Measurements from ENCODE around the gene KCNMA1.

KCNMA1 gene

GRCh38 chr10:77548671-77549070 lies 88.9 kb downstream of the KCNMA1 start:
- Histone ChIP-seq H3K9me3 (replicated peaks; ENCODE audit: low read length) (no peaks in the 10 kb centered on the region), H3K4me2 (ENCODE audit: low read length) (no peak overlapping the region), H3K27me3 (ENCODE audit: control insufficient read depth, insufficient read depth, low read length) (no peaks in the 10 kb centered on the region), H3K4me3 (ENCODE audit: low read length) (no peak overlapping the region), H3K9ac (ENCODE audit: low read depth, low read length) (no peak overlapping the region), H3K4me1 (ENCODE audit: control insufficient read depth, insufficient read depth, low read length) (peaks cover 5% of the 10 kb centered on the region), H3K36me3 (ENCODE audit: insufficient read depth, low read length) (no peaks in the 10 kb centered on the region)

GRCh38 chr10:77548157-77548556 lies 89.5 kb downstream of the KCNMA1 start:
- no peaks in the 10 kb centered on the region for H3K27me3 ChIP-seq (ENCODE audit: control insufficient read depth, insufficient read depth, low read length)
- no peak overlapping the region for H3K4me3 ChIP-seq (ENCODE audit: low read length)
- no peaks in the 10 kb centered on the region for H3K9me3 ChIP-seq (replicated peaks; ENCODE audit: low read length)
- no peak overlapping the region for H3K9ac ChIP-seq (ENCODE audit: low read depth, low read length)
- H3K4me1 ChIP-seq (ENCODE audit: control insufficient read depth, insufficient read depth, low read length): peaks cover 5% of the 10 kb centered on the region
- no peak overlapping the region for H3K4me2 ChIP-seq (ENCODE audit: low read length)
- no peaks in the 10 kb centered on the region for H3K36me3 ChIP-seq (ENCODE audit: insufficient read depth, low read length)

GRCh38 chr10:77547307-77548050 lies 90.1 kb downstream of the KCNMA1 start:
- no peak overlapping the region for H3K4me2 ChIP-seq (ENCODE audit: low read length)
- no peak overlapping the region for H3K9ac ChIP-seq (ENCODE audit: low read depth, low read length)
- no peaks in the 10 kb centered on the region for H3K9me3 ChIP-seq (replicated peaks; ENCODE audit: low read length)
- no peaks in the 10 kb centered on the region for H3K36me3 ChIP-seq (ENCODE audit: insufficient read depth, low read length)
- H3K27me3 ChIP-seq (ENCODE audit: control insufficient read depth, insufficient read depth, low read length): no peaks in the 10 kb centered on the region
- no peak overlapping the region for H3K4me3 ChIP-seq (ENCODE audit: low read length)
- peaks cover 5% of the 10 kb centered on the region for H3K4me1 ChIP-seq (ENCODE audit: control insufficient read depth, insufficient read depth, low read length)

GRCh38 chr10:77546042-77546441 lies 91.6 kb downstream of the KCNMA1 start:
- H3K4me2 ChIP-seq (ENCODE audit: low read length): no peak overlapping the region
- H3K4me1 ChIP-seq (ENCODE audit: control insufficient read depth, insufficient read depth, low read length): peaks cover 10% of the 10 kb centered on the region
- H3K36me3 ChIP-seq (ENCODE audit: insufficient read depth, low read length): no peaks in the 10 kb centered on the region
- no peaks in the 10 kb centered on the region for H3K27me3 ChIP-seq (ENCODE audit: control insufficient read depth, insufficient read depth, low read length)
- H3K9ac ChIP-seq (ENCODE audit: low read depth, low read length): no peak overlapping the region
- no peaks in the 10 kb centered on the region for H3K9me3 ChIP-seq (replicated peaks; ENCODE audit: low read length)
- no peak overlapping the region for H3K4me3 ChIP-seq (ENCODE audit: low read length)

GRCh38 chr10:77545585-77545984 lies 92.0 kb downstream of the KCNMA1 start:
- Histone ChIP-seq H3K4me2 (ENCODE audit: low read length) (no peak overlapping the region), H3K4me3 (ENCODE audit: low read length) (no peak overlapping the region), H3K4me1 (ENCODE audit: control insufficient read depth, insufficient read depth, low read length) (peaks cover 10% of the 10 kb centered on the region), H3K36me3 (ENCODE audit: insufficient read depth, low read length) (no peaks in the 10 kb centered on the region), H3K9ac (ENCODE audit: low read depth, low read length) (no peak overlapping the region), H3K9me3 (replicated peaks; ENCODE audit: low read length) (no peaks in the 10 kb centered on the region), H3K27me3 (ENCODE audit: control insufficient read depth, insufficient read depth, low read length) (no peaks in the 10 kb centered on the region)

GRCh38 chr10:77544617-77545016 lies 93.0 kb downstream of the KCNMA1 start:
- H3K4me1 ChIP-seq (ENCODE audit: control insufficient read depth, insufficient read depth, low read length): peaks cover 10% of the 10 kb centered on the region
- H3K4me3 ChIP-seq (ENCODE audit: low read length): no peak overlapping the region
- no peaks in the 10 kb centered on the region for H3K9me3 ChIP-seq (replicated peaks; ENCODE audit: low read length)
- no peaks in the 10 kb centered on the region for H3K36me3 ChIP-seq (ENCODE audit: insufficient read depth, low read length)
- no peaks in the 10 kb centered on the region for H3K27me3 ChIP-seq (ENCODE audit: control insufficient read depth, insufficient read depth, low read length)
- H3K4me2 ChIP-seq (ENCODE audit: low read length): no peak overlapping the region
- no peak overlapping the region for H3K9ac ChIP-seq (ENCODE audit: low read depth, low read length)

GRCh38 chr10:77542710-77543259 lies 94.8 kb downstream of the KCNMA1 start:
- Histone ChIP-seq H3K4me2 (ENCODE audit: low read length) (no peak overlapping the region), H3K9ac (ENCODE audit: low read depth, low read length) (no peak overlapping the region), H3K9me3 (replicated peaks; ENCODE audit: low read length) (no peaks in the 10 kb centered on the region), H3K27me3 (ENCODE audit: control insufficient read depth, insufficient read depth, low read length) (no peaks in the 10 kb centered on the region), H3K4me3 (ENCODE audit: low read length) (no peak overlapping the region), H3K4me1 (ENCODE audit: control insufficient read depth, insufficient read depth, low read length) (peaks cover 8% of the 10 kb centered on the region), H3K36me3 (ENCODE audit: insufficient read depth, low read length) (no peaks in the 10 kb centered on the region)

- peaks cover 16% of the 10 kb centered on the region for H3K4me1 ChIP-seq (ENCODE audit: control insufficient read depth, insufficient read depth, low read length)
- no peaks in the 10 kb centered on the region for H3K9me3 ChIP-seq (replicated peaks; ENCODE audit: low read length)
- no peak overlapping the region for H3K9ac ChIP-seq (ENCODE audit: low read depth, low read length)
- H3K4me2 ChIP-seq (ENCODE audit: low read length): no peak overlapping the region
- H3K27me3 ChIP-seq (ENCODE audit: control insufficient read depth, insufficient read depth, low read length): no peaks in the 10 kb centered on the region
- H3K4me3 ChIP-seq (ENCODE audit: low read length): no peak overlapping the region
- H3K36me3 ChIP-seq (ENCODE audit: insufficient read depth, low read length): no peaks in the 10 kb centered on the region
These were observed 95.7 kb downstream of the KCNMA1 start for GRCh38 chr10:77541944-77542343.

GRCh38 chr10:77541247-77541646 lies 96.4 kb downstream of the KCNMA1 start:
- H3K4me2 ChIP-seq (ENCODE audit: low read length): no peak overlapping the region
- H3K9ac ChIP-seq (ENCODE audit: low read depth, low read length): no peak overlapping the region
- no peak overlapping the region for H3K4me3 ChIP-seq (ENCODE audit: low read length)
- H3K36me3 ChIP-seq (ENCODE audit: insufficient read depth, low read length): no peaks in the 10 kb centered on the region
- H3K4me1 ChIP-seq (ENCODE audit: control insufficient read depth, insufficient read depth, low read length): peaks cover 17% of the 10 kb centered on the region
- no peaks in the 10 kb centered on the region for H3K27me3 ChIP-seq (ENCODE audit: control insufficient read depth, insufficient read depth, low read length)
- no peaks in the 10 kb centered on the region for H3K9me3 ChIP-seq (replicated peaks; ENCODE audit: low read length)

- Histone ChIP-seq H3K9ac (ENCODE audit: low read depth, low read length) (no peak overlapping the region), H3K4me3 (ENCODE audit: low read length) (no peak overlapping the region), H3K4me2 (ENCODE audit: low read length) (no peak overlapping the region), H3K27me3 (ENCODE audit: control insufficient read depth, insufficient read depth, low read length) (no peaks in the 10 kb centered on the region), H3K4me1 (ENCODE audit: control insufficient read depth, insufficient read depth, low read length) (peaks cover 17% of the 10 kb centered on the region), H3K36me3 (ENCODE audit: insufficient read depth, low read length) (no peaks in the 10 kb centered on the region), H3K9me3 (replicated peaks; ENCODE audit: low read length) (no peaks in the 10 kb centered on the region)
These were observed 98.3 kb downstream of the KCNMA1 start for GRCh38 chr10:77539147-77539935.

GRCh38 chr10:77537720-77538373 lies 99.8 kb downstream of the KCNMA1 start:
- Histone ChIP-seq H3K4me2 (ENCODE audit: low read length) (no peak overlapping the region), H3K4me3 (ENCODE audit: low read length) (no peak overlapping the region)

More at GRCh38 chr10:77537720-77538373, 99.8 kb downstream of the KCNMA1 start:
- no peaks in the 10 kb centered on the region for H3K27me3 ChIP-seq (ENCODE audit: control insufficient read depth, insufficient read depth, low read length)
- peaks cover 32% of the 10 kb centered on the region for H3K4me1 ChIP-seq (ENCODE audit: control insufficient read depth, insufficient read depth, low read length)
- no peaks in the 10 kb centered on the region for H3K9me3 ChIP-seq (replicated peaks; ENCODE audit: low read length)
- H3K36me3 ChIP-seq (ENCODE audit: insufficient read depth, low read length): no peaks in the 10 kb centered on the region
- H3K9ac ChIP-seq (ENCODE audit: low read depth, low read length): no peak overlapping the region

Measured in skeletal muscle satellite cell (primary cell).